ENCODE measurements around the gene ETFA.

DNA sequence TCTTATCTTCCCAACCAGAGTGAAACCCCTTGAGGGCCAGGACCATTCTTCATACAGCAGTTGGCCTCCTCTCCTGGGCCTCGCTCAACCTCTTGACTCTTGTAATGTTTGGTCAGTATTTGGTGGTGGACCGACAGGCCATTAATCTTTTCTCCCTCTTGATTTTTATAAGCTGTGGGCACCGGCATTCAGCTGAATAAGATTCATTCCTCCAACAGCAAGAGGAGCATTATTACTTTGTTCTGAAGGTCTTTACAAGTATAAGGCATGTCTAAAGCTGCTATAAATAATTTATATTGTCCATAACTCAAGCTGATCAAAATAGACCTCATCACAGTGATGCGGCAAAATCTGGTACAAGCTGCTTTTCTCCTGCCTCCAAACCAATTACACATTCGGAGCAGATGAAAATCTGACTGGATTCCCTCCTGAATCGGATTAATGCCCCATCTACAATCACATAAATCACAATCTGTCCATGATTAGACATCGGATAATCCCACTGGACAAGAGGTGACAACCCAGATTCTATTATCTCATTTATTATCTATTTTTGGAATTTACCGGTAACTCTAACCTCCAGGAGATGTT is 16.9 kb upstream of the ETFA start:
- TF ChIP-seq POLR2A (IDR thresholded peaks at IDR 0.05; ENCODE audit: low read length) (no peak), GATA1 (IDR thresholded peaks at IDR 0.05; ENCODE audit: low read depth, low read length) (no peak)

Measured in erythroblast (primary cell).